ENCODE measurements around the gene LARGE1. TPM values are rescaled to one million over a fixed set of nuclear protein-coding genes. Genes with fewer than 3 reads are reported as not detected.

The LARGE1 gene
- total and polyA plus RNA-seq, 2 of the 13 experiments (the other 11 are each of a cell fraction or from before 2014, with no cell fraction given): 8.4 to 11.0 TPM

DNA sequence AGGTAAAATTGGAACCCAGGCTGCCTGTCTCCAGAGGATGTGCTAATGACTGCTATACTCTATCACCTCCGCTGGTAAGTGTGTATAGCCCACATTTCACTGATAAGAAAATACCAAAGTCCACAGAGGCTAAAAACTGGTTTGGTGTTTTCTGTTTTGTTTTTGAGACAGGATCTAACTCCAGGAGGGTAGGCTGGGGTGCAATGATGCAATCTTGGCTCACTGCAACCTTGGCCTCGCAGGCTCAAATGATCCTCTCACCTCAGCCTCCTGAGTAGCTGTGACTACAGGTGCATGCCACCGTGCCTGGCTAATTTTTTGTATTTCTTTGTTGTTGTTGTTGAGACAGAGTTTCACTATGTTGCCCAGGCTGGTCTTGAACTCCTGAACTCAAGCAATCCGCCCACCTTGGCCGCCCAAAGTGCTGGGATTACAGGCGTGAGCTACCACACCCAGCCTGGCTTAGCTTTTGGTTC is 409.8 kb downstream of the LARGE1 start (continued):
- peak; percentile 62; the same call in 1 of the 2 replicates for TF ChIP-seq SIX4 (CRISPR knock-in tag; IDR thresholded peaks at IDR 0.05)
- TF ChIP-seq ZNF781 (CRISPR knock-in tag; IDR thresholded peaks at IDR 0.05; ENCODE audit: borderline replicate concordance, not compliant biosample characterization): peak; percentile 49
- no peak for TF ChIP-seq HNRNPL (IDR thresholded peaks at IDR 0.05; ENCODE audit: low read depth, low read length)
- peak; percentile 64 for TF ChIP-seq BCL6 (CRISPR knock-in tag; IDR thresholded peaks at IDR 0.05)
- TF ChIP-seq PRMT3 (CRISPR knock-in tag; IDR thresholded peaks at IDR 0.05; ENCODE audit: borderline replicate concordance, low read depth): no peak
- peak; percentile 96 for TF ChIP-seq ADNP (CRISPR knock-in tag; IDR thresholded peaks at IDR 0.05)
- TF ChIP-seq, protein P1, sequence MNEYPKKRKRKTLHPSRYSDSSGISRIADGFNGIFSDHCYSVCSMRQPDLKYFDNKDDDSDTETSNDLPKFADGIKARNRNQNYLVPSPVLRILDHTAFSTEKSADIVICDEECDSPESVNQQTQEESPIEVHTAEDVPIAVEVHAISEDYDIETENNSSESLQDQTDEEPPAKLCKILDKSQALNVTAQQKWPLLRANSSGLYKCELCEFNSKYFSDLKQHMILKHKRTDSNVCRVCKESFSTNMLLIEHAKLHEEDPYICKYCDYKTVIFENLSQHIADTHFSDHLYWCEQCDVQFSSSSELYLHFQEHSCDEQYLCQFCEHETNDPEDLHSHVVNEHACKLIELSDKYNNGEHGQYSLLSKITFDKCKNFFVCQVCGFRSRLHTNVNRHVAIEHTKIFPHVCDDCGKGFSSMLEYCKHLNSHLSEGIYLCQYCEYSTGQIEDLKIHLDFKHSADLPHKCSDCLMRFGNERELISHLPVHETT (CRISPR knock-in tag; conservative IDR thresholded peaks at IDR 0.05): no peak
- no peak; the same call in 1 of the 2 replicates for TF ChIP-seq RAD21 (CRISPR knock-in tag; IDR thresholded peaks at IDR 0.05)
- TF ChIP-seq, protein P2, sequence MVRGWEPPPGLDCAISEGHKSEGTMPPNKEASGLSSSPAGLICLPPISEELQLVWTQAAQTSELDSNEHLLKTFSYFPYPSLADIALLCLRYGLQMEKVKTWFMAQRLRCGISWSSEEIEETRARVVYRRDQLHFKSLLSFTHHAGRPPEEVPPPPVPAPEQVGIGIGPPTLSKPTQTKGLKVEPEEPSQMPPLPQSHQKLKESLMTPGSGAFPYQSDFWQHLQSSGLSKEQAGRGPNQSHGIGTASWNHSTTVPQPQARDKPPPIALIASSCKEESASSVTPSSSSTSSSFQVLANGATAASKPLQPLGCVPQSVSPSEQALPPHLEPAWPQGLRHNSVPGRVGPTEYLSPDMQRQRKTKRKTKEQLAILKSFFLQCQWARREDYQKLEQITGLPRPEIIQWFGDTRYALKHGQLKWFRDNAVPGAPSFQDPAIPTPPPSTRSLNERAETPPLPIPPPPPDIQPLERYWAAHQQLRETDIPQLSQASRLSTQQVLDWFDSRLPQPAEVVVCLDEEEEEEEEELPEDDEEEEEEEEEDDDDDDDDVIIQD (CRISPR knock-in tag; IDR thresholded peaks at IDR 0.05; ENCODE audit: low read depth): peak; percentile 32; the same call in 1 of the 2 replicates
- no peak for TF ChIP-seq PLRG1 (conservative IDR thresholded peaks at IDR 0.05)
- TF ChIP-seq FOXK2 (IDR thresholded peaks at IDR 0.05): no peak
- TF ChIP-seq KAT8 (CRISPR knock-in tag; IDR thresholded peaks at IDR 0.05): peak; percentile 67; the same call in 1 of the 2 replicates
- TF ChIP-seq, protein P3, sequence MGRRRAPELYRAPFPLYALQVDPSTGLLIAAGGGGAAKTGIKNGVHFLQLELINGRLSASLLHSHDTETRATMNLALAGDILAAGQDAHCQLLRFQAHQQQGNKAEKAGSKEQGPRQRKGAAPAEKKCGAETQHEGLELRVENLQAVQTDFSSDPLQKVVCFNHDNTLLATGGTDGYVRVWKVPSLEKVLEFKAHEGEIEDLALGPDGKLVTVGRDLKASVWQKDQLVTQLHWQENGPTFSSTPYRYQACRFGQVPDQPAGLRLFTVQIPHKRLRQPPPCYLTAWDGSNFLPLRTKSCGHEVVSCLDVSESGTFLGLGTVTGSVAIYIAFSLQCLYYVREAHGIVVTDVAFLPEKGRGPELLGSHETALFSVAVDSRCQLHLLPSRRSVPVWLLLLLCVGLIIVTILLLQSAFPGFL (CRISPR knock-in tag; IDR thresholded peaks at IDR 0.05): no peak
- TF ChIP-seq SP2 (CRISPR knock-in tag; IDR thresholded peaks at IDR 0.05): no peak
- no peak for TF ChIP-seq ZNF225 (CRISPR knock-in tag; IDR thresholded peaks at IDR 0.05)
- TF ChIP-seq, protein P4, sequence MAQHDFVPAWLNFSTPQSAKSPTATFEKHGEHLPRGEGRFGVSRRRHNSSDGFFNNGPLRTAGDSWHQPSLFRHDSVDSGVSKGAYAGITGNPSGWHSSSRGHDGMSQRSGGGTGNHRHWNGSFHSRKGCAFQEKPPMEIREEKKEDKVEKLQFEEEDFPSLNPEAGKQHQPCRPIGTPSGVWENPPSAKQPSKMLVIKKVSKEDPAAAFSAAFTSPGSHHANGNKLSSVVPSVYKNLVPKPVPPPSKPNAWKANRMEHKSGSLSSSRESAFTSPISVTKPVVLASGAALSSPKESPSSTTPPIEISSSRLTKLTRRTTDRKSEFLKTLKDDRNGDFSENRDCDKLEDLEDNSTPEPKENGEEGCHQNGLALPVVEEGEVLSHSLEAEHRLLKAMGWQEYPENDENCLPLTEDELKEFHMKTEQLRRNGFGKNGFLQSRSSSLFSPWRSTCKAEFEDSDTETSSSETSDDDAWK (CRISPR knock-in tag; IDR thresholded peaks at IDR 0.05): no peak
- no peak; the same call in 1 of the 2 replicates for TF ChIP-seq ZFY (CRISPR knock-in tag; IDR thresholded peaks at IDR 0.05)
- TF ChIP-seq TCF12 (IDR thresholded peaks at IDR 0.05): no peak
- TF ChIP-seq TCF12 (CRISPR knock-in tag; IDR thresholded peaks at IDR 0.05): no peak
- no peak for TF ChIP-seq ZFP82 (CRISPR knock-in tag; IDR thresholded peaks at IDR 0.05; ENCODE audit: borderline replicate concordance)
- TF ChIP-seq ZNF598 (CRISPR knock-in tag; IDR thresholded peaks at IDR 0.05; ENCODE audit: borderline replicate concordance): no peak
- TF ChIP-seq ZNF430 (CRISPR knock-in tag; IDR thresholded peaks at IDR 0.05): 0 out of 2 replicates have a peak, but pooled peaks have one; percentile 61
- TF ChIP-seq WIZ (CRISPR knock-in tag; IDR thresholded peaks at IDR 0.05): no peak
